Measurements from ENCODE around the gene CTDSPL2.
"Not testable (repeated sequence)": the region's sequence is repeated elsewhere in the genome, so short reads cannot be mapped to it uniquely, and the experiment has no call there.

The CTDSPL2 gene

GRCh38 chr15:44485880-44486279, 58.5 kb downstream of the CTDSPL2 start:
- DNase-seq (ENCODE audit: low spot score): no peak

GRCh38 chr15:44489464-44489863, 62.0 kb downstream of the CTDSPL2 start:
- no peak for DNase-seq (ENCODE audit: low spot score)

- no peak for DNase-seq (ENCODE audit: low spot score)
Observed at GRCh38 chr15:44490622-44491021, 63.2 kb downstream of the CTDSPL2 start.

- no peak for DNase-seq (ENCODE audit: low spot score)
Observed at GRCh38 chr15:44492040-44492439, 64.6 kb downstream of the CTDSPL2 start.

DNA sequence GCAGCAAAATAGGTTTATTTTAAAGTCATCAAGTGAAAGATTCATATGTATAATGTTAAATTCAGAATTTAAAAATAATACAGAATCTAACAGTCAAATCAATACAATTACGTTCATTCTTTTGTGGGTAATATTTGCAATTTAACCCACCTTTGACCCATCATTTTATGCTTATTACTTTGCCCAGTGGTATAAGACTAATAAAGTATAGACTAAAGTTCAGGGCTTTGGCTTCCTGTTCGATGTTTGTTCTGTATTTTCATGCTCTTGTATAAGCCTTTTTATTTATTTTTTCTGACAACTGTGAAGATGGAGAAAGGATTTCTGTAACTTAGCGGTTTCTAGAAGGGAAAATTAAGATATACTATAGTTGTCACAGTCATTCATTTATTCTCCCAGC, 65.2 kb downstream of the CTDSPL2 start:
- DNase-seq (ENCODE audit: low spot score): no peak

- DNase-seq (ENCODE audit: low spot score): no peak
Observed at GRCh38 chr15:44495562-44495961, 68.1 kb downstream of the CTDSPL2 start.

DNA sequence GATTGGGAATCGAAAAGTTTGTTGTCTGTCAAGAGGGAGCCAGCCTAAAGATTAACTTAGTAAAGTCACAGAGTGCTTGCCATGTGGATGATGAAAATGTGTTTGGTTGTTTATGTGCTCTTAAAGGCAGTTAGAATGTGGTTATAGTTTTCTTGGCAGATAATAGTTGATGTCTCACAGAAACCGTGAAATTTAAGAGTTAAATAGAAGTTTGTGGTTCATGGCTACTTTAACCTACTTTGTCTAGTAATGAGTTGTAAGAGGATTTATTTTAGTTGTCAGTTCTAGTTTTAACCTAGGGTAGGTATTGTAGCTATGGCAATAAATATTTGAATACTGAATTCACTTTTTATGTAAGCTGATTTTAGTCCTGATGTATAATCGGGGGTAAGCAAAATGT, 73.1 kb downstream of the CTDSPL2 start:
- DNase-seq (ENCODE audit: low spot score): no peak

GRCh38 chr15:44501768-44502366, 74.4 kb downstream of the CTDSPL2 start:
- DNase-seq (ENCODE audit: low spot score): peak; percentile 23

DNA sequence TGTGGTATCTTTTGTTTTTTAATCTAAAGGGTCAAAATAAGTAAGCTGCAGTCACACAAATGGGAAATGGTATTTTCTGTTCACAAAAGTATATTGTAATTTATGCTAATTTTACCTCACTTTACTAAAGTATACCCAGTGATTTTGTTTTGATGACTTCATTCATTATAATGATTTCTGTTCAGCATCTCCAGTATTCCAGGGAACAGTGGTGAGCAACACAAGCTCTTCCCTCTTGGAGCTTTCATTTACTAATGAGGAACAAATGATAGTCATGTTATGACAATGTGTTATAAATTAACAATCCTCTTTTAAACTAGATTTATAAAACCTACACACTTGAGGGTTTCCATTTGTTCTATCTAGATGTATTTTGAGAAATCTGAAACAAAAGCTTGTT, 89.0 kb downstream of the CTDSPL2 start:
- no peak for DNase-seq (ENCODE audit: low spot score)

DNA sequence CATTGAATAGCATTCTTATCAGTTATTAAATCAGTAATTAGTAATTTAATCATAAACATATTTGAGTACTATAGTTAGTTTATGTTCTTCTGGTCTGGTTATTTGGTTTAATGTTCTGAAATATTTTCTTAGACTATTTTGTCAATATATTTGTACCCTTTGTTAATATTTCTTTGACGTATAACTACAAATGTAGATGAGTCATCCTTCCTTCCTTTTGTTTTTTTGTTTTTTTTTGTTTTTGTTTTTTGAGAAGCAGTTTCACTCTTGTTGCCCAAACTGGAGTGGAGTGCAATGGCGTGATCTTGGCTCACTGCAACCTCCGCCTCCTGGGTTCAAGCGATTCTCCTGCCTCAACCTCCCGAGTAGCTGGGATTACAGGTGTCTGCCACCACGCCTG, 92.1 kb downstream of the CTDSPL2 start:
- DNase-seq (ENCODE audit: low spot score): no peak

- DNase-seq (ENCODE audit: low spot score): no peak
Observed at GRCh38 chr15:44525018-44525417, 97.6 kb downstream of the CTDSPL2 start.

GRCh38 chr15:44527241-44527640, 99.8 kb downstream of the CTDSPL2 start:
- DNase-seq (ENCODE audit: low spot score): no peak

GRCh38 chr15:44529864-44530604, 102.6 kb downstream of the CTDSPL2 start:
- DNase-seq (ENCODE audit: low spot score): no peak

DNA sequence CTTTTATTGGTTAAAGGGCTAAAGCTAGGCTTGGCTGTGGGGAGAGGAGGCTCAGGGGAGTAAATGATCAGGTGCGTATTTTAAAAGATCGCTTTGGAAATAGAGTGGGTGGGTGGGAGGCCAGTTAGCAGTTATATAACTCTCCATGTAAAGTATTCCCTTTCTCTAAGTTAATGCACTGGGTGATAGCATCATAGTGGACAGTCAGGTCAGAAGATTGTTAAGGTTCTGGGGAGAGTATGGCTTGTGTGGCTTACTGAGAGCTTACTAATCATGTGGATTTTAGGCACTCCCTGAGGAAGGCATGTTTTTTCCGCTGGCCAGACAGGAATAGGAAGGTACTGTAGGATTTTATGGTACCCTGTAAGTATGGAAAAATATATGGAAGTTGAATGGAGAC, 103.2 kb downstream of the CTDSPL2 start:
- DNase-seq (ENCODE audit: low spot score): no peak

DNA sequence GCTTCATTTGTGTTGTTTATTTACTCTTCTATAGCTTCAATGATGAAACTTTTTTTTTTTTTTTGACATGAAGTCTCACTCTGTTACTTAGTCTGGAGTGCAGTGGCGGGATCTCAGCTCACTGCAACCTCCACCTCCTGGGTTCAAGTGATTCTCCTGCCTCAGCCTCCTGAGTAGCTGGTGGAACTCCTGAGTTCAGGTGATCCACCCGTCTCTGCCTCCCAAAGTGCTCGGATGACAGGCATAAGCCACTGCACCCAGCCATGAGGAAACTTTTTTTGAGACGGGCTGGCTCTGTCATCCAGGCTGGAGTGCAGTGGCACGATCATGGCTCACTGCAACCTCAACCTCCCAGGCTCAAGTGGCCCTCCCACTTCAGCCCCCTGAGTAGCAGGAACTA, 104.8 kb downstream of the CTDSPL2 start:
- not testable (repeated sequence) for DNase-seq (ENCODE audit: low spot score)

DNA sequence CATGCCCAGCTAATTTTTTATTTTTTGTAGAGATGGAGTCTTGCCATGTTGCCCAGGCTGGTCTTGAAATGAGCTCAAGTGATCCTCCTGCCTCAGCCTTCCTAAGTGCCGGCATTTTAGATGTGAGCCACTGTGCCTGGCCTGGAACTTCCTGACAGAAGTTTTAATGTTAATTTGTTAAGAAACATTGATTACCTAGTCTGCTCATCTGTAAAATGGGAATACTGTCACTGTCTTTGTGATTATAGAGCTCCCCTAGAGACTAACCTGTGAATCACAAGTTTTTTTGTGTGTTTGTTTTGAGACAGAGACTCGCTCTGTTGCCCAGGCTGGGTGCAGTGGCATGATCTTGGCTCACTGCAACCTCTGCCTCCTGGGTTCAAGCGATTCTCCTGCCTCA, 105.3 kb downstream of the CTDSPL2 start:
- no peak for DNase-seq (ENCODE audit: low spot score)

DNA sequence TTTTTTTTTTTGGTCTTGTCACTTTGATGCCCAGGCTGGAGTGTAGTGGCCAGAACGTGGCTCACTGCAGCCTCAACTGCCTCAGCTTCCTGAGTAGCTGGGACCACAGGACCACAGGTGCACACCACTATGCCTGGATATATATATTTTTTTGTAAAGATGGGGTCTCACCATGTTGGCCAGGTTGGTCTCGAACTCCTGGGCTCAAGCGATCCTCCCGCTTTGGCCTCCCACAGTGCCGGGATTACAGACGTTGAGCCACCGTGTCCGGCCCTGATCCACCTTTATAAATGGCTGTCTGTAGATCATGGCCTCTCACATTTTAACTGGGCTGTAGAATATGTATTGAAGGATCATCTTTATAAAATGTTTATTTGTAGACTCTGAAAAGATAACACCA, 107.7 kb downstream of the CTDSPL2 start:
- DNase-seq (ENCODE audit: low spot score): no peak

DNA sequence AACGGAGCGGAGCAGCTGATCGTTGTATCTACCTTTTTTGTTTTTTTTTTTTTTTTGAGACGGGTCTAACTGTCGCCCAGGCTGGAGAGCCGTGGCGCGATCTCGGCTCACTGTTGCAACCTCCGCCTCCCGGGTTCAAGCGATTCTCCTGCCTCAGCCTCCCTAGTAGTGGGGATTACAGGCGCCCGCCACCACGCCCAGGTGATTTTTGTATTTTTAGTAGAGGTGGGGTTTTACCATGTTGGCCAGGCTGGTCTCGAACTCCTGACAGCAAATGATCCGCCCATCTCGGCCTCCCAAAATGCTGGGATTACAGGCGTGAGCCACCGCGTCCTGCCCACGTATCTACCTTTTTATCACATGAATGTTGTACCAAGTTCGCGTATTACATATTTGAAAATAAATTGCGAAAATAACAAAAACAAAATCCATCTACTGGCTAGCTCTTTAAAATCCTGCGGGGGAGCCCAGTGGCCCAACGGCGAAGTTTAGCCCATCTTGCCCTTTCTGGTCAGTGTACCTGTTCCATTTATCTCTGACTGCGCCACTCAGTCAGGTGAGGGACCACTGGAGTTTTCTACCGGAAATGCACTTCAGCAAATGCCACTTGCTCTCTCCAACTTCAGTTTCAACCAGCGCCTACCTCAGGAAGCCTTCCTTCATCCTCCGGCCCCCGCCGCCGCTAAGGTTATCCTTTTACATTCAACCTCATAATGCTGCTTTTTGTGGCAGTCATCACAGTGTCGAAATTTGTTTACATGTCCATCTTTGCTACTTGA, 108.3 kb downstream of the CTDSPL2 start:
- DNase-seq (ENCODE audit: low spot score): peak; percentile 18

DNA sequence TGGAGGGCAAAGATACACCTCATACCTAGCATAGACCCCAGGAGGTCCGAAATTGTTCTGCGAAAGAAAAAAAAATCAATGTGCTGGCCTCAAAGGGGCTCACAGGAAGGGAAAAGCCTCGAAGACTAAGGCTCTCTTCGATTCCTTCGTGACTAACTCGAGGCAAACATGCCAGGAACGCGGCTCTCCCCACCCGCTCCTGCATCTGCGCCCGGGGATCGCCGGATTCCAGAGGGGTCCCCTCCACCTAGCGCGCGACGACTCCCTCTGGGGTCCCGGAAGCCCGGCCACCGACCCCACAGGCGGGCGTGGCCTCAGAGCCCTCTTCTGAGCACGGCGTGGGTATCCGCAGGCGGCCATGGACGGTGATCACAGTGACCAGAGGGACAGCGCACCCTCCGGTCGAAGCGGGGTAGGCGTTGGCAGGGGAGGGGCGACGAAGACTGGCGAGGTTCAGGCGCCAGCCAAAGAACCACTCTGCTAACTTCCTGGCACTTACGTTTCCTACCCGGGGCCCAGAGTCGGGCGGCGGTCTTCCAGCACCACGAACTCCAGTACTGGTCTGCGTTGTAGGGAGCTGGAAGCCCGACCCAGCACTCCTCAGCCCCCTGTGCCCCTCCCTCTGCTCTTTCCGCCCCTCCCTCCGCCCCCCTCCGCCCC, 109.0 kb downstream of the CTDSPL2 start:
- DNase-seq (ENCODE audit: low spot score): peak; percentile 85

DNA sequence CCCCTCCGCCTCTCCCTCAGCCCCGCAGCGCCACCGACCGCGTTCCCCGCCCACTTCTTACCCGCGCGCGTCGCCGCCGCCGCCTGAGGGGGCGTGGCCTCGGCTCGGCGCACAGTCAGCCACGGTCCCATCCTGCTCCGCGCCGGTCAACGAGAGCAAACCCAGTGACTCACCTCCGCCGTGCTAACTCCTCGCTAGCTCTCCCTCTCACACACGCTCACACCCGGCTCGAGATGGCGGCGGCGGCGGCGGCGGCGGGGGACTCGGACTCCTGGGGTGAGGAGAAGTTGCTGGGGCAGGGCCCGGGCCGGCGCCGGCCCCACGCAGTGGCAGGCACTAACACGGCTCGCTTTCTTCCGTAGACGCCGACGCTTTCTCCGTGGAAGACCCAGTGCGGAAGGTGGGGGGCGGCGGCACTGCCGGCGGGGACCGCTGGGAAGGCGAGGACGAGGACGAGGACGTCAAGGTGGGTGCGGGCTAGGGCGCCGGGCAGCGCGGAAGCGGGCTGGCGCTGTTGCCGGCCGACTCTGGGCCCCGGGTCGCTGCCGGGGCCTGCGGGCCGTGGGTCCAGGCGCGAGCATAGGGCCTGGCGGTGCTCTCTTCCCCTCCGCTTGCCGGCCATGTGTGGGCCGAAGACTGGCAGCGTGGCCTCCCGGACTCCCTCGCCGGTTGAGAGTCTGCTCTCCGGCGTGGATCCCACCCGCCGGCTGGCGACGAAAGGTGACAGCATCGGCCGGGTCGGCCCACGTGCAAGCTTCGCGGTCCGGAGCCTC, 109.7 kb downstream of the CTDSPL2 start, which contains the start of gene EIF3J:
Gene EIF3J, plus strand, starts transcription at position 186 of the 773 bp plus-strand sequence. Its CDS starts 48 bp downstream, at position 234.
- DNase-seq (ENCODE audit: low spot score): peak; percentile 94

GRCh38 chr15:44537735-44538240, 110.4 kb downstream of the CTDSPL2 start:
- no peak for DNase-seq (ENCODE audit: low spot score)
